GM19025 (cell line): ENCODE measurements around the gene TTYH1.
"Not testable (repeated sequence)": the region's sequence is repeated elsewhere in the genome, so short reads cannot be mapped to it uniquely, and the experiment has no call there.

Experiments used
- ATAC-seq: cut with Tn5 transposase; IDR thresholded peaks from one replicate; pipeline ENCODE4 v1.9.1; 2021; ENCODE audit warnings: mild to moderate bottlenecking, low read depth, moderate library complexity; ENCODE audit not compliant: unreplicated experiment

The TTYH1 gene

GRCh38 chr19:54415208-54415900 is at the start of gene TTYH1:
Gene TTYH1 (plus strand): TSS chr19:54415464. CDS start chr19:54415553, 89 bp downstream.
- no peak for ATAC-seq

GRCh38 chr19:54365798-54366197 is 49.5 kb upstream of the TTYH1 start:
- not testable (repeated sequence) for ATAC-seq

GRCh38 chr19:54366811-54367210 is 48.5 kb upstream of the TTYH1 start:
- no peak for ATAC-seq

GRCh38 chr19:54369082-54369687 is 46.1 kb upstream of the TTYH1 start:
- ATAC-seq: no peak

GRCh38 chr19:54369688-54370433 is 45.4 kb upstream of the TTYH1 start:
- not testable (repeated sequence) for ATAC-seq

GRCh38 chr19:54370434-54370796 is 44.8 kb upstream of the TTYH1 start:
- ATAC-seq: not testable (repeated sequence)

GRCh38 chr19:54371453-54371852 is 43.8 kb upstream of the TTYH1 start:
- not testable (repeated sequence) for ATAC-seq

- no peak for ATAC-seq
These were observed 41.3 kb upstream of the TTYH1 start for GRCh38 chr19:54373781-54374631.

GRCh38 chr19:54375181-54375938 is 39.9 kb upstream of the TTYH1 start:
- not testable (repeated sequence) for ATAC-seq

GRCh38 chr19:54376610-54377285 is 38.5 kb upstream of the TTYH1 start:
- ATAC-seq: no peak

GRCh38 chr19:54379187-54379678 is 36.0 kb upstream of the TTYH1 start:
- ATAC-seq: no peak

GRCh38 chr19:54380897-54381296 is 34.4 kb upstream of the TTYH1 start:
- no peak for ATAC-seq

- ATAC-seq: not testable (repeated sequence)
These were observed 33.2 kb upstream of the TTYH1 start for GRCh38 chr19:54382041-54382440.

GRCh38 chr19:54383330-54383729 is 31.9 kb upstream of the TTYH1 start:
- no peak for ATAC-seq

GRCh38 chr19:54387991-54388801 is 27.1 kb upstream of the TTYH1 start:
- ATAC-seq: no peak

- no peak for ATAC-seq
These were observed 26.5 kb upstream of the TTYH1 start for GRCh38 chr19:54388802-54389139.

- no peak for ATAC-seq
These were observed 25.7 kb upstream of the TTYH1 start for GRCh38 chr19:54389553-54389952.

GRCh38 chr19:54390942-54391577 is 24.2 kb upstream of the TTYH1 start:
- ATAC-seq: no peak
